DOHH2 (cell line): Measurements from ENCODE around the gene FBXO42.

Experiments
- EZH2phosphoT487 ChIP-seq: fragments of 200-600 bp; sonication (generic); IDR thresholded peaks from 2 replicates; pipeline ENCODE4 v1.6.1; 2017; ENCODE audit warnings: borderline replicate concordance, mild to moderate bottlenecking, antibody characterized with exemption, low read length, moderate library complexity, mixed read lengths
- TF ChIP-seq, protein P1 (sequence below): fragments of 200-600 bp; sonication (generic); IDR thresholded peaks from one replicate; pipeline ENCODE4 v1.5.1; 2014; ENCODE audit warnings: antibody characterized with exemption, mild to moderate bottlenecking, low read depth, low read length; ENCODE audit not compliant: poor library complexity, severe bottlenecking

DNA sequence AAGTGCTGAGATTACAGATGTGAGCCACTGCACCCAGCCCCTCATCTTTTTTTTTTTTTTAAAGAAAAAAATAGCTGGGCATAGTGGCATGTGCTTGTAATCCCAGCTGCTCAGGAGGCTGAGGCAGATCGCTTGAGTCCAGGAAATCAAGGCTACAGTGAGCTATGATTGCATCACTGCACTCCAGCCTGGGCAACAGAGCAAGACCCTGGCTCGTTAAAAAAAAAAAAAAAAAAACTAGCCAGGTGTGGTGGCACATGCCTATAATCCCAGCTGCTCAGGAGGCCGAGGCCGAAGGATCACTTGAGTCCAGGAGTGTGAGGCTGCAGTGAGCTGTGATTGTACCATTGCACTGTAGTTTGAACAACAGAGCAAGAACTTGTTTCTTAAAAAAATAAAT, 28.6 kb upstream of the FBXO42 start:
- TF ChIP-seq, protein P1, sequence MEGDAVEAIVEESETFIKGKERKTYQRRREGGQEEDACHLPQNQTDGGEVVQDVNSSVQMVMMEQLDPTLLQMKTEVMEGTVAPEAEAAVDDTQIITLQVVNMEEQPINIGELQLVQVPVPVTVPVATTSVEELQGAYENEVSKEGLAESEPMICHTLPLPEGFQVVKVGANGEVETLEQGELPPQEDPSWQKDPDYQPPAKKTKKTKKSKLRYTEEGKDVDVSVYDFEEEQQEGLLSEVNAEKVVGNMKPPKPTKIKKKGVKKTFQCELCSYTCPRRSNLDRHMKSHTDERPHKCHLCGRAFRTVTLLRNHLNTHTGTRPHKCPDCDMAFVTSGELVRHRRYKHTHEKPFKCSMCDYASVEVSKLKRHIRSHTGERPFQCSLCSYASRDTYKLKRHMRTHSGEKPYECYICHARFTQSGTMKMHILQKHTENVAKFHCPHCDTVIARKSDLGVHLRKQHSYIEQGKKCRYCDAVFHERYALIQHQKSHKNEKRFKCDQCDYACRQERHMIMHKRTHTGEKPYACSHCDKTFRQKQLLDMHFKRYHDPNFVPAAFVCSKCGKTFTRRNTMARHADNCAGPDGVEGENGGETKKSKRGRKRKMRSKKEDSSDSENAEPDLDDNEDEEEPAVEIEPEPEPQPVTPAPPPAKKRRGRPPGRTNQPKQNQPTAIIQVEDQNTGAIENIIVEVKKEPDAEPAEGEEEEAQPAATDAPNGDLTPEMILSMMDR = no peak
- no peak for TF ChIP-seq EZH2phosphoT487
